ENCODE data around the gene ASF1A. TPM values are rescaled to one million over a fixed set of nuclear protein-coding genes. Genes with fewer than 3 reads are reported as not detected.

ASF1A gene
- total and polyA plus RNA-seq, 2 experiments from 2014 or later: 23.0 to 32.7 TPM

GRCh38 chr6:118882314-118882905, 11.5 kb upstream of the ASF1A start:
- 78% methylated on average over 4 of the region's 4 CpGs for WGBS (ENCODE audit: low lambda C conversion rate, missing lambda C conversion rate)
- H3K4me2 ChIP-seq: no peak overlapping the region
- H3K4me3 ChIP-seq: no peak overlapping the region
- DNase-seq (ENCODE audit: low spot score): no peak
- TF ChIP-seq CTCF (IDR thresholded peaks at IDR 0.05; ENCODE audit: poor library complexity) (no peak), EZH2phosphoT487 (IDR thresholded peaks at IDR 0.05; ENCODE audit: low read depth, severe bottlenecking, unreplicated experiment) (no peak), EZH2 (IDR thresholded peaks at IDR 0.05; ENCODE audit: borderline replicate concordance) (no peak)
- H3K27me3 ChIP-seq: no peaks in the 10 kb centered on the region
- no peaks in the 10 kb centered on the region for H3K9me3 ChIP-seq (ENCODE audit: low read depth)
- no peaks in the 10 kb centered on the region for H3K4me1 ChIP-seq (ENCODE audit: insufficient read depth)
- no peaks in the 10 kb centered on the region for H4K20me1 ChIP-seq (ENCODE audit: insufficient read depth, poor library complexity, severe bottlenecking)
- no peaks in the 10 kb centered on the region for H3K9me2 ChIP-seq (replicated peaks; ENCODE audit: insufficient read depth)
- H3K27ac ChIP-seq: no peak overlapping the region
- H2AFZ ChIP-seq: no peak overlapping the region
- peaks cover 70% of the 10 kb centered on the region for H3K79me2 ChIP-seq
- H3K36me3 ChIP-seq (replicated peaks; ENCODE audit: insufficient read depth, low read depth): no peaks in the 10 kb centered on the region

GRCh38 chr6:118886641-118887040, 7.3 kb upstream of the ASF1A start:
- Histone ChIP-seq H3K9me2 (replicated peaks; ENCODE audit: insufficient read depth) (no peaks in the 10 kb centered on the region), H3K4me3 (no peak overlapping the region), H3K36me3 (replicated peaks; ENCODE audit: insufficient read depth, low read depth) (no peaks in the 10 kb centered on the region), H3K4me2 (no peak overlapping the region), H2AFZ (no peak overlapping the region), H3K27me3 (no peaks in the 10 kb centered on the region), H4K20me1 (ENCODE audit: insufficient read depth, poor library complexity, severe bottlenecking) (peaks cover 3% of the 10 kb centered on the region), H3K27ac (no peak overlapping the region), H3K4me1 (ENCODE audit: insufficient read depth) (no peaks in the 10 kb centered on the region), H3K79me2 (peaks cover 85% of the 10 kb centered on the region), H3K9me3 (ENCODE audit: low read depth) (no peaks in the 10 kb centered on the region)
- TF ChIP-seq EZH2phosphoT487 (IDR thresholded peaks at IDR 0.05; ENCODE audit: low read depth, severe bottlenecking, unreplicated experiment) (no peak), EZH2 (IDR thresholded peaks at IDR 0.05; ENCODE audit: borderline replicate concordance) (no peak), CTCF (IDR thresholded peaks at IDR 0.05; ENCODE audit: poor library complexity) (no peak)
- 95% methylated on average over 6 of the region's 6 CpGs for WGBS (ENCODE audit: low lambda C conversion rate, missing lambda C conversion rate)
- DNase-seq (ENCODE audit: low spot score): no peak

- H3K79me2 ChIP-seq: peaks cover 69% of the 10 kb centered on the region
- 86% methylated on average over 4 of the region's 4 CpGs for WGBS (ENCODE audit: low lambda C conversion rate, missing lambda C conversion rate)
- H4K20me1 ChIP-seq (ENCODE audit: insufficient read depth, poor library complexity, severe bottlenecking): peaks cover 3% of the 10 kb centered on the region
- TF ChIP-seq EZH2 (IDR thresholded peaks at IDR 0.05; ENCODE audit: borderline replicate concordance) (no peak), EZH2phosphoT487 (IDR thresholded peaks at IDR 0.05; ENCODE audit: low read depth, severe bottlenecking, unreplicated experiment) (no peak), CTCF (IDR thresholded peaks at IDR 0.05; ENCODE audit: poor library complexity) (no peak)
- H3K36me3 ChIP-seq (replicated peaks; ENCODE audit: insufficient read depth, low read depth): no peaks in the 10 kb centered on the region
- DNase-seq (ENCODE audit: low spot score): no peak
- no peak overlapping the region for H3K27ac ChIP-seq
- no peaks in the 10 kb centered on the region for H3K9me2 ChIP-seq (replicated peaks; ENCODE audit: insufficient read depth)
- no peaks in the 10 kb centered on the region for H3K9me3 ChIP-seq (ENCODE audit: low read depth)
- no peaks in the 10 kb centered on the region for H3K27me3 ChIP-seq
- H2AFZ ChIP-seq: no peak overlapping the region
- H3K4me3 ChIP-seq: no peak overlapping the region
- no peak overlapping the region for H3K4me2 ChIP-seq
- H3K4me1 ChIP-seq (ENCODE audit: insufficient read depth): peaks cover 8% of the 10 kb centered on the region
Measured at GRCh38 chr6:118889163-118889562, 4.8 kb upstream of the ASF1A start.

All from hepatocyte (in vitro differentiated cells).